GM21786 (cell line): ENCODE results near the gene GRM3.

Source experiments
- ATAC-seq: cut with Tn5 transposase; IDR thresholded peaks from one replicate; pipeline ENCODE4 v1.9.1; 2021; ENCODE audit not compliant: unreplicated experiment

GRM3 gene

DNA sequence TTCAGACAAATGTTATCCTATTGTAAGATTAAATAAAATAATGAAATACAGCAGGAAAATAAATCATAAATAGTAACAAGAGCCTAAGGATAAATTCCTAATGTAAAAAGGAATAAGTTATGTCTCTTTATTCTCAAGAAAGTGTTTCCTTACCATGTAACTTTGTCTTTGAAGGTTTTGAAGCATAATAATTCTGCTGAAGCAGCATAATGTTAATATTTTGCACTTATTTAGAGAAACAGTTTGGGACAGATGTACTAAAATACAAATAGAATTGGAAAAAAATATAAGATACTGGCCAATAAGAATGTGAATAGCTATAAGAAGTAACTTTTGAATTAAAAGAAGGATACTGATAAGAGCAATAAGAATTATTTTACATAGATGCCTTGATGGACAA lies 45.7 kb downstream of the GRM3 start:
- no peak for ATAC-seq

DNA sequence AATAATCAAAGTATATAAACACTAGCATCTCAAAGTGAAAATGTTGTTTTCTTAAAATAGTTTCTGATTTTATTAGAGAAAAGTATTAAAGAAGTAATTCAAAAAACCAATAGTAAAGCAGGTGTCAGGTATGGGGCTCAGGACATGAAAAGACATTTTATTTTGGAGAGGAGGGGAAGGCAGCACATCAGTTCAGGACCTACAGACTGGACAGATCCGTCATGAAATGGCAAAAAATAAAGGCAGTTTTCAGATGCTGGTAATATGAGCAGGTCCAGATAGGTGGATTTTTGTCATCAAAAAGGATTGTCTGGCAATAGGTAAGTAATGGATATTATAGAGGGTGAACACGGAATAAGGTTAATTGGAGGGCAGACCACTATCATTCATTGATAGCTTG lies 49.0 kb downstream of the GRM3 start:
- ATAC-seq, result no peak

- ATAC-seq, result no peak
These were observed 62.7 kb downstream of the GRM3 start for GRCh38 chr7:86706406-86706805.

- no peak for ATAC-seq
These were observed 64.4 kb downstream of the GRM3 start for GRCh38 chr7:86708031-86708680.

DNA sequence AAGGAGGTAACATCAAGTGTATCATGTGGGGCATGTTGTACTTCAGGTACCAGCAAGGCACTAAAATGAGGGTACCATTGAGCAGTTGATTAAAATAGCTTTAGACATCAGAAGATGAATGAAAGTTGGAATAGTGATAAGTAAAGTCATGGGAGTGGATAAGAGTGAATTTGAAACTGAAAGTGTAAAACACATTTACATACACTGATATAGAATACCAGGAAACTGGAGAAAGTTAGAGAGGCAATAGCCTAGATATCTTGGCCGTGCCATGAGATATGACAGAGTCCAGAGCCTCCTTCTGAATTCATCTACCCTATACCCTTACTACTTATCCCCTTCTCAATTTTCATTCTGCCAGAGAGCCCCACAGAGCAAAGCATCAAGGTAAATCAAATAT lies 76.6 kb downstream of the GRM3 start:
- ATAC-seq, result no peak

DNA sequence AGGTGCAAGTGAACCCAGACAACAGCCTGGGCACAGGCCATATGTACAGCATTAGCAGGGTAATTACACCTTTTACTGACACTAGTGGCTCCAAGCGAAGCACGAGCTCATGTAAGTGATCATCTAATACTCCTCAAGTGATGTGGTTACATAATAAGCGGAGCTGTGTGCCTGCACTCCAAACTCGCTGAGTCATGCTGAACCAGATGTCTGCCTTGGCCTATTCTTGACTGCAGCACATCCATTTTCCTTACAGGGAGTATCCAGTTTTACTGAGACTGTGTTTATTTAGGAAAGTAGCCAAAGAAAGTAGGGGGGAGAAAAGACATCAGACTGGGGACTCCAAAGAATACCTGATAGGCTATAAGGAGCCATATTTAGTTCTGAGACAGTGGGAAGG lies 90.1 kb downstream of the GRM3 start:
- no peak for ATAC-seq

GRCh38 chr7:86745013-86745745 lies 101.5 kb downstream of the GRM3 start:
- no peak for ATAC-seq

DNA sequence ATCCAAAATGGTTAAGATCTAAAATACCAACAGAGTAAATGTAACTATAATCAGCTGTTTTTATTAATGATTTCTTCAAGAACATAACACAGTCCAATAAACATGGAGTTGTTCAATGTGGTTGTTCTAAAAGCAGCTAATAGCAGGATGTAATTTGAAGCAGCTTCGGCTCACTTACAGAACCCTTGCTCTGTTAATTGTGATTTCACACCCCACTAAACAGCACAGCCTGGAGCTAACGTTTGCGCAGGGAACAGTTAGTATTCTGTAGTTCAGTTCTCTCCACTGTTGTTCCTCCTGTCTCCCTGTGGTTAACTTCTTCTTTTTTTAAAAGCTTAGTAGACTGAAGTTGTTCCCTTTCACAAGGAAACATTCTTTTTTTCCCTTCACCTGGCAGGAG lies 104.0 kb downstream of the GRM3 start:
- no peak for ATAC-seq

DNA sequence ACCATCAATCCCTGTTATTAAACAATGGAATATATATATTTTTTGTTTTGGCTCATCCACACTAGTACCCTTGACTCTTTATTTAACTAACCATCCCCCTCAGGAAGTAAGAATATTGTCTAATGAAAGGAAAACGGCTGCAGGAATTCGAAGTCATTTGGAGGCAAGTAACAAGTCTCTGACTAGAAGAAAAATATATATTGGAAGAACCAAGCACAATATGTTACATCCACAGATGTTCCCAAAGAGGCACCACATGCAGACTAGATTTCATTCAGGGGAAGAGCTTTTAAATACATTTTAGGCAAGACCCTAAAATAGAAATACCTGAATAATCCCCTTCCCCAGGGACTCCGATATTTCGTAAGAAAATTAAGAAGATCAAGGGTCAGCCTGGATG lies 104.5 kb downstream of the GRM3 start:
- no peak for ATAC-seq

DNA sequence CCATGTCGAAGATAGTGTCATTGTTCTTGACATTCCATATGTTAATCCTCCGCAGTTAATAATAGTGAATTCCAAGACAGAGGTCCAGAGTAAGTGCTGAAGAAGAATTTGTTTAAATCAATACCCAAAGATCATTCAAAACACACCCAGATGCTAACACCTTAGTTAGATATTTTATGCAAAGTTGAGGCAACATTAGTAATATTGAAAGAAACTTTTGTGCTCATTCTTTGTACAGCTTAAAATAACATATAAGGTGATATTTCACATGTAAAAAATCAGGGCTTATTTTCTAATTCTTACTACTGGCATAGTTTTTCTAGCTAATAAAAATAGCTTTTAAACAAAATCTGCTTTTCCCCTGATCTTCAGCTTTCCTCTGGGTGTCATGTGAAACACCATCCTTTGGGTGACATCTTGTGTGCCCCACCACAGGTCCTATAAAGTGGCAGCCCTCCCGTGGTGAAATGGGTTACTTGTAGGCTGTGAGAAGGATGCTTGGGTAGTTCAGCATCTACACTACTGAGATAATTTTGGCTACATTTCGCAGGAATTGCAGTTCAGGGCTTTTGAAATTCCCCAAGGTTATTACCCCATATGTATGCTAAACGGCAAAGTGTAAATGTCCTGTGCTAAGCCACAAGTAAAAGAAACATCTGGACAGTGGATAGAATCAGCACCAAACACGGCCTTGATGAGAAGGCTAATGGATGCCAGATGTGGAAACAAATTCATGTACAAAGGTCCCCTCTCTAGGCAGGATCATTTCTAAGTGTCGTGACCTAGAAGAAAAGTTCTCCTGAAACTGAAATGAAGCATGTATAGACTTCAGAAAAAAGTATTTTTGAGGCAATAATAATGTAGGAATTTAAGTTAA lies 105.4 kb downstream of the GRM3 start:
- ATAC-seq, result peak; percentile 48

- no peak for ATAC-seq
These were observed 106.3 kb downstream of the GRM3 start for GRCh38 chr7:86749741-86750665.

DNA sequence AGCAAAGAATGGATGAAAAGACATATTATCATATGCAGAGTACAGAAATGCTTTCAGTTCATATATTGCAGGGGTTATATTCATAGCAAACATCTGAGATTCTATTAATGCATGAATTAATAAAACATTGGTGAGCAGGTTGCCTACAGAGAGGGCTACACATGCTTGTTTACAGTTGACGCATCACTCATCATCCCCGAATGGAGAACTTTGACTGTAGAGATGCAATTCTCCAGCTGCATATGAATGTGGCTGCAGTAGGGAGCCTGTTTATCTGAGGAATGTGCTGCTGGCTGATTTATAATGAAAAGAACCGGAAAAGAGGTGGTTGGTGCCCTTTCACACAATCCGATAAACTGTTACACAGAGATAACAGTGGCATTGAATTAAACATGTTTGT lies 116.5 kb downstream of the GRM3 start:
- no peak for ATAC-seq

DNA sequence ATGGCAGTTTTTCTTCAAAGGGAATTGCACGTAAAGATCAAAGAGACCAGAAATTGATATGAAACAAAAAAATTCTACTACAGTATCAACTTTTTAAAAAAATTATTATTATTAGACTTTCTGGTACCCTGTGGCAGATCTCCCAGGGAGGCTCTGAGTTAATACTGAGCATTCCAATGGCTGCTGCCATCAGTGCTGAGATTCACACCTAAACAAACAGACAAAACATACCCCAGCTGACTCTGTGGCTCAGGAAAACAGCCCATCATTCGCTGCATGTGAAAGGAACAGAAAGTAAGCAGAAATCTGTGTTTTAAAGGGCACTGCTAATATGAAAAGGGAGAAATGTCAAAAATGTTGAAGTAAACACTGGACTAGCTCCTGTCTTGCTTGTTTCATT lies 118.4 kb downstream of the GRM3 start:
- ATAC-seq, result no peak

DNA sequence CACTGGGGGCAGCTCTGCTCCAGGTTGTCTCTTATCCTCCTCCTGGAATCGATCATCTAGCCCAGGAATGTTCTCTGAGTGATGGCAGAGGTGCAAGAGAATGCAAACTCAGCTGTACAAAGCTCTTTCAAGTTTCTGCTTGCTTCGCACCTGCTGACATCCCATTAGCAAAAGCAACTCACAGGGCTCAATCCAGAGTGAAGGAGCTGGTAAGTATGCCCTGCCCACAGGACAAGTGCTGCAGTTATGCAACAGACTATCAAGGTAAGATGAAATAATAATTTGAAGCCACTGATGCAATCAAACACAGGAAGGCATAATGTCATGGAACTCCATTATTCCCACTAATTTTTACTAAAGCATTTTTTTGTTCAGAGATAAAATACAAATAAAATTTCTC lies 122.2 kb downstream of the GRM3 start:
- no peak for ATAC-seq

DNA sequence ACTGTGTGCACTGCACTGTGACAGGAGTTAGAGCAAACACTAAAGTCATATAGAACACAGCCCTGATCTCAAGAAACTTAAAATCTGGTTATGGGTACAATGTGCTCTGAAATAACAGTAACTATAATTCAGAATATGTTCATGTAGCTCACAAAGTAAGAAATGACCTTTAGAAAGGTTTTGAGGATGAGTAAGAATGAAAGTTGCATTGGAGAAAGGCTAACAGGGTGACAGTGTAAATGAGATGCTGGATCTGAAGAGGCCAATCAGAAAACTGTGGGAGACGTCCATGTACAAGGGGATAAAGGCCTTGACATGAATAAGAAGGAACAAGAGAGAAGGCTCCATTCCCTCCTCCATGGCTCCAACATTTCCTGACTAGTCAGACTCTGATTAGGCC lies 124.7 kb downstream of the GRM3 start:
- no peak for ATAC-seq

DNA sequence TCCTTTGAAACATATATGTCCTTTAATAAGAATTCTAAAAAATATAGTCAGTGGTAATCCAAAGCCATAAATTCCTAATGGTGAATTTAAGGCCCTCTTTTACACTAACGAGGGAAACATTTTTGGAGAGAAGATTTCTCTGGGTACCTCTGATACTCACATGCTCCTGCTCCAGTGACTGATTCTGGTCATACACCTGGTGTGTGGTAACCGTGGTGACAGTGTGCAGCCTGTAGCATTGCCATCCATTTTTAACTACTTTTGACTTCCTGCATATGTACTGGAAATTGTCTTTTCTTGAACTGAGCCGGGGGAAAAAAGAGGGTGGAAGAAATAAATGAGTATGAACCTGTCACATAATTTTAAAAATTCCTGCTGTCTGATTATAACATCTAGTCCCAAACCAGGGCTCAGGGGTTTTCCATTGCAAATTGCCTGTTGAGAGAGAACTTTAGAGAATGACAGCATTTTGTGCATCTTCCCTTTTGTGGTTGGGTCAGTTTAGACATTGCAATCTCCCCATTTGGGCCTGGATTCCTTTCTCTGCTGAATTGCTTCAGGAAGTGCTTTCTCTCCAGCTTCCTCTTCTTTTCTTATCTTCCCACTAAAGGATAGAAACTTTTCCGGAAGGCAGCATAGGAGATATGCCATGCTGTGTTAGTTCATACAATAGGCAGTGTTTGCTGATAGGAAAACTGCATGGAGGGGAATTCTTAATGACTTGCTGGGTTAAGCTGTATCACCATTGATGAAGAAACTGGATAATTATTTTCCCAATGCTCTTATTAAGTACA lies 125.5 kb downstream of the GRM3 start:
- ATAC-seq, result no peak

DNA sequence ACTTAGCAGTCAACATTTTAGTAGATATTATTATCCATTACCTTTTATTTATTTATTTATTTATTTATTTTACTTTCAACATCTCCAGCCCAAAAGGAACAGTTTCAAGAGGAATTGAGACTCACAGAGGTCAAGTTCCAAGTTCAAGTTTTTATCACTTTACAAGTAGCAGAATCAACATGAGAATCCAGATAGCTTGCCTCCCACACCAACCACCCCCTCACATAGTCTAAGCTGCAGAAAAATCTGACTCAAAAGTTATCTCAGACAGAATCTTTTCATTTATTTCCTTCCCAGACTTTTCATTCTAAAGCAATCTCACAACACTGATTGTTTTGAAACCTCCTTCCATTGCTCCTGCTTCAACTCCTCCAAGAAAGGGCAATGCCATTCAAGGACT lies 129.6 kb downstream of the GRM3 start:
- ATAC-seq, result no peak

DNA sequence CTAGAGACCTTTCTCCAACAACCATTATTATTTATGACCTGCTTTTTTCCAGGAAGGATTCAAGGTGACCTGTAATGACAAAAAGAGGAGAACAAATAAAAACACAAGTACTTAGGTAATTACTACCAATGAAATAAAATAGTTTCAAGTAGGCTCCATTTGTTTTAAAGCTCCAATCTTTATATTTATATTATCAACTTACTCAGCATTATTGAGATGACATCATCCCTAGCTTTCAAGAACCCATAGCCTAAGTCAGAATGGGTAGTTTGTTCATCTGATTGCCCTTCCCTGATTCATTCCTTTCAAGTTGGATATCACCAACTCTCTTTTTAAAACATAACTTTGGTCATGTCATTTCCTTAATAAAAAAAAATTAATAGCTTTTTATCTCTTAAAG lies 131.5 kb downstream of the GRM3 start:
- no peak for ATAC-seq

DNA sequence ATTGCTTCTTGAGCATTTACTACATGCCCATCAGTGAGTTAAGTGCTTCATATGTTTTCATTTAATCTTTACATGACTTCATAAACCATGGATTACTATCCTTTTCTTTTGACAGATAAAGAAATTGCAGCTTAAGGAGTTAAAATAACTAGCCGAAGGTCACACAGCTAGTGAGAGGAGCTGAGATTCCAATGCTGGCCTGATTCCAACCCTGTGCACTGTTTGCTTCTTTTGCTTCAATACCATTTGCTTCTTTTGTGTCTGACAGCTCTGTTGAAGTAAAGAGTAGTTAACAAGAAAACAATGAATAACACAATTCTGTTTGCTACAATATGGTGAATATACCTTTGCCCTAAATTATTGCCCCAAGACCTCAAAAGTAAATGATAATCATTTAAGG lies 132.4 kb downstream of the GRM3 start:
- ATAC-seq, result no peak

GRCh38 chr7:86778271-86778670 lies 134.6 kb downstream of the GRM3 start:
- no peak for ATAC-seq
